B cell (primary cell): ENCODE data around the gene RASGRF2.

Source experiments
- EZH2 ChIP-seq: IDR thresholded peaks from 2 replicates; pipeline ENCODE4 v1.6.1; 2012; ENCODE audit warnings: borderline replicate concordance, low read depth, mild to moderate bottlenecking, moderate library complexity, low read length; ENCODE audit not compliant: insufficient read depth, poor library complexity, severe bottlenecking
- TF ChIP-seq, protein P1 (sequence below): fragments of 200-600 bp; IDR thresholded peaks from one replicate; pipeline ENCODE4 v1.8.0; 2022; ENCODE audit warnings: antibody characterized with exemption, mild to moderate bottlenecking

DNA sequence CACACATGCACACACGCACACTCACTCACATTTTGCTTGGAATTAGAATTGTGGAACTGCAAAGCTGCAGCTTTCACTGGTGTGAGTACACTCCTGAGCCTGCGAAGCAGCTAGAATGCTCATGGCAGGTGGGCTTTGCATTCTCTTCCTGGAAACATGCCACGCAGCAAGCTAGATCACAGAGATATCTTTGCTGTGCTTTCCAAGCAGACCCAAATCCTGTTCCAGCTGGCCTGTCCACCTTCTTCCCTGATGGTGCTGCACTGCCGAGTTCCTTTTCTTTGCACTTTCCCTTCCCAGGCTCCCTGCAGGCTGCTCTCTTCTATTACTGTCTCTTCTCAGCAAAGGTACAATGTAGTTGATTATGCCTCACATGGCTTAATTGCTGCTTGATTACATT, 180.3 kb downstream of the RASGRF2 start:
- TF ChIP-seq, protein P1, sequence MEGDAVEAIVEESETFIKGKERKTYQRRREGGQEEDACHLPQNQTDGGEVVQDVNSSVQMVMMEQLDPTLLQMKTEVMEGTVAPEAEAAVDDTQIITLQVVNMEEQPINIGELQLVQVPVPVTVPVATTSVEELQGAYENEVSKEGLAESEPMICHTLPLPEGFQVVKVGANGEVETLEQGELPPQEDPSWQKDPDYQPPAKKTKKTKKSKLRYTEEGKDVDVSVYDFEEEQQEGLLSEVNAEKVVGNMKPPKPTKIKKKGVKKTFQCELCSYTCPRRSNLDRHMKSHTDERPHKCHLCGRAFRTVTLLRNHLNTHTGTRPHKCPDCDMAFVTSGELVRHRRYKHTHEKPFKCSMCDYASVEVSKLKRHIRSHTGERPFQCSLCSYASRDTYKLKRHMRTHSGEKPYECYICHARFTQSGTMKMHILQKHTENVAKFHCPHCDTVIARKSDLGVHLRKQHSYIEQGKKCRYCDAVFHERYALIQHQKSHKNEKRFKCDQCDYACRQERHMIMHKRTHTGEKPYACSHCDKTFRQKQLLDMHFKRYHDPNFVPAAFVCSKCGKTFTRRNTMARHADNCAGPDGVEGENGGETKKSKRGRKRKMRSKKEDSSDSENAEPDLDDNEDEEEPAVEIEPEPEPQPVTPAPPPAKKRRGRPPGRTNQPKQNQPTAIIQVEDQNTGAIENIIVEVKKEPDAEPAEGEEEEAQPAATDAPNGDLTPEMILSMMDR: no peak
- no peak for TF ChIP-seq EZH2
